ENCODE results near the gene KCNG2.

The KCNG2 gene

GRCh38 chr18:79926715-79927606 lies 129.2 kb downstream of the KCNG2 start:
- H3K27me3 ChIP-seq (ENCODE audit: control insufficient read depth, insufficient read depth, low read length, poor library complexity, severe bottlenecking) = no peaks in the 10 kb centered on the region
- H3K4me1 ChIP-seq (ENCODE audit: control insufficient read depth, insufficient read depth, low read length) = no peaks in the 10 kb centered on the region
- WGBS, 2 experiments = 72 to 75% methylated on average over 21 of the region's 21 CpGs
- H3K9me3 ChIP-seq (ENCODE audit: control insufficient read depth, low read length) = no peaks in the 10 kb centered on the region
- H3K36me3 ChIP-seq (ENCODE audit: control insufficient read depth, insufficient read depth, low read length) = peaks cover 3% of the 10 kb centered on the region
- no peak overlapping the region for H3K27ac ChIP-seq (ENCODE audit: insufficient read depth, low read depth, low read length, poor library complexity, severe bottlenecking)
- H3K4me3 ChIP-seq (ENCODE audit: insufficient read depth, low read depth, low read length) = no peak overlapping the region

DNA sequence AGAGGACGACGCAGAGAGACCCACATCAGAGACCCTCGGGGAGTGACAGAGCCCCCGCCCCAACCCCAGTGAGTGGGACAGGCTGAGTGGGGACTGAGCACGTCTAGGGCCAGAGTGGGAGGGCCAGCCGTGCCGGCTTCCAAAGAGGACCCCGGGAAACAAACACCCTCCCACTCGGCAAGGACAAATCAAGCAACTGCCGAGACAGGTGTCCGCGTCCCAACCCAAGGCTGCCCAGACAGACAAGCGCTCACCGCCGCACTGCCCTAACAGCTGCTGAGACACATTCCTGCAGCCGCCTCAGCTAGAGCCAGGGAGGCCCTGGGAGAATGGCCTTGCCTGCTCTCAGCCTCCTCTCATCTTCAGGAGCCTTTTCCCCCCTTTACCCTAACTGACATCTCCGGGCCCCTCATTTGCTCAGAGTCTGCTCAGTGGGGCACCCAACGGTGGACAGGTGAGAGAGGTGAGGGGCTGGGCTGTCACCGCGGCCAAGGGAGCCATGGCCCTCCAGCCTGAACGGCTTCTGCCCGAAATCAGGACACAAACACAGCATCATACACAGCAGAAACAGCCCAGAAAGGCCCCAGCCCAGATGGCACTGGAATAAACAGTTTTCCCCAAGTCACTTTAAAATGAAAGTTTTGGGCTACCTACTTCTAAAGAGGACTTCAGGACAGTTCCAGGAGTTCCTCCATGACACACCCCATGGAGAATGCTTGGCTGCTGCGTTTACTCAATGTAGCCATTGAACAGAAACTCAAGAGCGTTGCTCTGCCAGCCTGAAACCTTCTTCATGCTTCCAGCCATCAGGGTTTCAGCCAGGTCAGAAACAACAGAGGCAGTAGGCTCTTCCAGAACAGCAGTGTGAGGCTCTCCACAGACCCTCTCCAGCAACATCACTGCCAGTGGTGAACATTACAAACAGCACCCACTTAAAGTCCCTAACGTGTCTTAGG lies 130.1 kb downstream of the KCNG2 start:
- H3K36me3 ChIP-seq (ENCODE audit: control insufficient read depth, insufficient read depth, low read length) = peaks cover 3% of the 10 kb centered on the region
- 83% methylated on average over 25 of the region's 25 CpGs for WGBS, 2 experiments

DNA sequence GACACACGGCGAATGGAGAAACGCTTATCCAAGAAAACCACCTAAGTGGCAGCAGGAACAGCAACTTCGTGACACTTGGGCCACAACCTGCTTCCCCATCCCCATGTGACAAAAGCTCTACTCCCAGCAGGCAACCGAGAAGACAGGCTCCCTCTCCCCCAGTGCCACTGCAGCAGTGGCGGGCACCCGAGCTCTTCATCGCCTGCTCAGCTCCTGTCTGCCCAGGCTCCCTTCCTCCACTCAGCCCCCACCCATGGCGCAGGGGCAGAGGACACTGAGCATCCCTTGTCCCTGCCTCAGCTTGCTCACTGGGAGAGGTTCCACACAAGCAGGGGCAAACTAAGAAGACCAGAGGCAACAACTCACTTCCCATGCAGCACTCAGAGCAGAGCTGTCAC lies 130.8 kb downstream of the KCNG2 start:
- Histone ChIP-seq H3K36me3 (ENCODE audit: control insufficient read depth, insufficient read depth, low read length) (peaks cover 3% of the 10 kb centered on the region), H3K27ac (ENCODE audit: insufficient read depth, low read depth, low read length, poor library complexity, severe bottlenecking) (no peak overlapping the region), H3K9me3 (ENCODE audit: control insufficient read depth, low read length) (no peaks in the 10 kb centered on the region), H3K4me1 (ENCODE audit: control insufficient read depth, insufficient read depth, low read length) (no peaks in the 10 kb centered on the region), H3K4me3 (ENCODE audit: insufficient read depth, low read depth, low read length) (no peak overlapping the region), H3K27me3 (ENCODE audit: control insufficient read depth, insufficient read depth, low read length, poor library complexity, severe bottlenecking) (no peaks in the 10 kb centered on the region)
- 95 to 96% methylated on average over 9 of the region's 9 CpGs for WGBS, 2 experiments

More for the DNA sequence above, 130.1 kb downstream of the KCNG2 start:
- no peaks in the 10 kb centered on the region for H3K9me3 ChIP-seq (ENCODE audit: control insufficient read depth, low read length)
- H3K27me3 ChIP-seq (ENCODE audit: control insufficient read depth, insufficient read depth, low read length, poor library complexity, severe bottlenecking) = no peaks in the 10 kb centered on the region
- H3K4me1 ChIP-seq (ENCODE audit: control insufficient read depth, insufficient read depth, low read length) = no peaks in the 10 kb centered on the region
- no peak overlapping the region for H3K27ac ChIP-seq (ENCODE audit: insufficient read depth, low read depth, low read length, poor library complexity, severe bottlenecking)
- H3K4me3 ChIP-seq (ENCODE audit: insufficient read depth, low read depth, low read length) = no peak overlapping the region

DNA sequence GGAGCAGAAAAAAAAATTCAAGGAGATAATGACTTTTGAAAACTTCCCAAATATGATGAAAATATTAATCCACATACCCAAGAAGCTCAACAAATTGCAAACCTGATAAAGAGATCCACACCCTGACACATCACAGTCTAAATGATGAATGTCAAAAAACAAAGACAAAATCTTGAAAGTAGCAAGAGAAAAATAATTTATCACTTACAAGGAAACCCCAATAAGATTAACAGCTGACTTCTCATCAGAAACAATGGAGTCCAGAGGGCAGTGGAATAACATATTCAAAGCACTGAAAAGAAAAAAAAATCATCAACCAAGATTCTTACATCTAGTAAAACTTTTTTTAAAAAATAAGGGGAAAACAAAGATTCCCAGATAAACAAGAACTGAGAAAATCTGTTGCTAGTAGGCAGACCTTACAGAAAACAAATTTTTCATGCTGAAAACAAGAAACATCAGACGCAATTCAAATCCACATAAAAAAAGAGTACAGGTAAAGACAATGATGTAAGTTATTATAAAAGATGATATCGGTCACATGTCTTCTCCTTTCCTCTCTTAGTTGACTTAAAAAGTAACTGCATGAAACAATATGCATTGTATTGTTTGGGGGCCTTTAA lies 132.4 kb downstream of the KCNG2 start:
- WGBS, 2 experiments = no CpG with 5 or more reads among the region's 2 CpGs
- Histone ChIP-seq H3K36me3 (ENCODE audit: control insufficient read depth, insufficient read depth, low read length) (peaks cover 3% of the 10 kb centered on the region), H3K9me3 (ENCODE audit: control insufficient read depth, low read length) (no peaks in the 10 kb centered on the region)

GRCh38 chr18:79931475-79931874 lies 133.7 kb downstream of the KCNG2 start:
- no peaks in the 10 kb centered on the region for H3K9me3 ChIP-seq (ENCODE audit: control insufficient read depth, low read length)
- 90 to 93% methylated on average over 2 of the region's 2 CpGs for WGBS, 2 experiments
- H3K36me3 ChIP-seq (ENCODE audit: control insufficient read depth, insufficient read depth, low read length) = peaks cover 3% of the 10 kb centered on the region

More for the DNA sequence above, 132.4 kb downstream of the KCNG2 start:
- Histone ChIP-seq H3K27ac (ENCODE audit: insufficient read depth, low read depth, low read length, poor library complexity, severe bottlenecking) (no peak overlapping the region), H3K4me3 (ENCODE audit: insufficient read depth, low read depth, low read length) (no peak overlapping the region), H3K27me3 (ENCODE audit: control insufficient read depth, insufficient read depth, low read length, poor library complexity, severe bottlenecking) (no peaks in the 10 kb centered on the region), H3K4me1 (ENCODE audit: control insufficient read depth, insufficient read depth, low read length) (no peaks in the 10 kb centered on the region)

DNA sequence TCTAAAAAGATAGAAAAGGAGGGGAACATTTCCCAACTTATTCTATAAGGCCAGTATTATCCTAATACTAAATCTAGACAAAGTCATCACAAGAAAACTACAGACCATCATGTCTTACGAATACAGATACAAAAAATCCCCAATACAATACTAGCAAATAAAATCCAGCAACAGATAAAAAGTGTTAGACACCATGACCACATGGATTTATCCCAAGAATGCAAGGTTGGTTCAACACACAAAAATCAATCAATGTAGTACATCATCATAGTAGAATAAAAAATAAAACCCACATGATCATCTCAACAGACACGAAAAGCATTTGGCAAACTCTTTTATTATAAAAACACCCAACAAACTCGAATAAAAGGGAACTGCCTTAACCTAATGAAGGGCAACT lies 135.2 kb downstream of the KCNG2 start:
- H3K36me3 ChIP-seq (ENCODE audit: control insufficient read depth, insufficient read depth, low read length) = peaks cover 3% of the 10 kb centered on the region
- H3K4me3 ChIP-seq (ENCODE audit: insufficient read depth, low read depth, low read length) = no peak overlapping the region
- H3K27me3 ChIP-seq (ENCODE audit: control insufficient read depth, insufficient read depth, low read length, poor library complexity, severe bottlenecking) = no peaks in the 10 kb centered on the region
- no peaks in the 10 kb centered on the region for H3K4me1 ChIP-seq (ENCODE audit: control insufficient read depth, insufficient read depth, low read length)
- H3K9me3 ChIP-seq (ENCODE audit: control insufficient read depth, low read length) = no peaks in the 10 kb centered on the region
- 91 to 99% methylated on average over 3 of the region's 3 CpGs for WGBS, 2 experiments
- H3K27ac ChIP-seq (ENCODE audit: insufficient read depth, low read depth, low read length, poor library complexity, severe bottlenecking) = no peak overlapping the region

More at GRCh38 chr18:79931475-79931874, 133.7 kb downstream of the KCNG2 start:
- Histone ChIP-seq H3K27me3 (ENCODE audit: control insufficient read depth, insufficient read depth, low read length, poor library complexity, severe bottlenecking) (no peaks in the 10 kb centered on the region), H3K4me3 (ENCODE audit: insufficient read depth, low read depth, low read length) (no peak overlapping the region), H3K4me1 (ENCODE audit: control insufficient read depth, insufficient read depth, low read length) (no peaks in the 10 kb centered on the region), H3K27ac (ENCODE audit: insufficient read depth, low read depth, low read length, poor library complexity, severe bottlenecking) (no peak overlapping the region)

GRCh38 chr18:79933765-79934164 lies 136.0 kb downstream of the KCNG2 start:
- Histone ChIP-seq H3K27ac (ENCODE audit: insufficient read depth, low read depth, low read length, poor library complexity, severe bottlenecking) (no peak overlapping the region), H3K4me3 (ENCODE audit: insufficient read depth, low read depth, low read length) (no peak overlapping the region), H3K9me3 (ENCODE audit: control insufficient read depth, low read length) (no peaks in the 10 kb centered on the region), H3K36me3 (ENCODE audit: control insufficient read depth, insufficient read depth, low read length) (no peaks in the 10 kb centered on the region), H3K27me3 (ENCODE audit: control insufficient read depth, insufficient read depth, low read length, poor library complexity, severe bottlenecking) (no peaks in the 10 kb centered on the region), H3K4me1 (ENCODE audit: control insufficient read depth, insufficient read depth, low read length) (no peaks in the 10 kb centered on the region)
- WGBS, 2 experiments = 73 to 76% methylated on average over 10 of the region's 10 CpGs

DNA sequence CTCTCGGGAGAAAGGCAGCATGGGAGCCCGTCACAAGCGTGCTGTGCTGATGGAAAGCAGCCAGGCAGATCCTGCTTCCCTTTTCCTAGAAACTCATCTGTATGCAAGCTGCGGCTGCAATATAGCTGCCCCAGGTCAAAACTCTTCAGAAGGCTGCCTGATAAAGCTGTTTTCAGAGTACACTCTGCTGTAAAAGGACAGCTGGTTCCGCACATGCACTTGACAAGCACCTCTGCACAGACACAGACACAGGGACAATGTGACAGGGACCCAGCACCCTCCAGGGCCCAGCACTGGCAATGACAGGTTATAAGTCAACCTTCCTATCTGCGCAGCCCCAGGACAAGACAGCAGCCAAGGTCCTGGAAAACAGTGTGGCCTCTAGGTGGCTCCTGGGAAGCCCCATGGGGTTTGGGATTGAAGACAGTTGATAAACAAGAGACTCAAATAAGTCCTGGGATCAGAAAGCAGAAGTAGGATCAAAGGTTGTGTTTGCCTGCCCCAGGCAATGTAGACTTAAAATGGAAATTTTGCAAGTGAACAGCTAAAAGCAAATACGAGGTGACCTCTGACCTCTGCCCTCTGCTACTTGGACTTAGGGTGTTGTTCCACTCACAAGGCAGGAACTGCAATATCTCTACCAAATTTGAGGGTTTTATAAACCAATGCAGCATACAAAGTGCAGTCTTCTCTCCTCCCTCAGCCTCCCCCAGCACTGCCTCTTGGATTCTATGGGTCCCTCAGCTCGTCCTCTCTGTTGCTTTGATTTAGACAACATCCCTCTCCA lies 136.8 kb downstream of the KCNG2 start:
- no peaks in the 10 kb centered on the region for H3K9me3 ChIP-seq (ENCODE audit: control insufficient read depth, low read length)
- H3K27ac ChIP-seq (ENCODE audit: insufficient read depth, low read depth, low read length, poor library complexity, severe bottlenecking) = no peak overlapping the region
- 86% methylated on average over 8 of the region's 8 CpGs for WGBS, 2 experiments
- H3K27me3 ChIP-seq (ENCODE audit: control insufficient read depth, insufficient read depth, low read length, poor library complexity, severe bottlenecking) = no peaks in the 10 kb centered on the region
- H3K36me3 ChIP-seq (ENCODE audit: control insufficient read depth, insufficient read depth, low read length) = no peaks in the 10 kb centered on the region
- H3K4me3 ChIP-seq (ENCODE audit: insufficient read depth, low read depth, low read length) = no peak overlapping the region
- H3K4me1 ChIP-seq (ENCODE audit: control insufficient read depth, insufficient read depth, low read length) = no peaks in the 10 kb centered on the region

GRCh38 chr18:79935098-79935480 lies 137.4 kb downstream of the KCNG2 start:
- 90% methylated on average over 5 of the region's 5 CpGs for WGBS, 2 experiments
- H3K4me3 ChIP-seq (ENCODE audit: insufficient read depth, low read depth, low read length) = no peak overlapping the region
- H3K36me3 ChIP-seq (ENCODE audit: control insufficient read depth, insufficient read depth, low read length) = no peaks in the 10 kb centered on the region
- H3K27ac ChIP-seq (ENCODE audit: insufficient read depth, low read depth, low read length, poor library complexity, severe bottlenecking) = no peak overlapping the region
- no peaks in the 10 kb centered on the region for H3K9me3 ChIP-seq (ENCODE audit: control insufficient read depth, low read length)
- H3K27me3 ChIP-seq (ENCODE audit: control insufficient read depth, insufficient read depth, low read length, poor library complexity, severe bottlenecking) = no peaks in the 10 kb centered on the region
- H3K4me1 ChIP-seq (ENCODE audit: control insufficient read depth, insufficient read depth, low read length) = no peaks in the 10 kb centered on the region

All from ectodermal cell (in vitro differentiated cells).